Measurements from ENCODE around the gene DYNAP.

DYNAP gene

DNA sequence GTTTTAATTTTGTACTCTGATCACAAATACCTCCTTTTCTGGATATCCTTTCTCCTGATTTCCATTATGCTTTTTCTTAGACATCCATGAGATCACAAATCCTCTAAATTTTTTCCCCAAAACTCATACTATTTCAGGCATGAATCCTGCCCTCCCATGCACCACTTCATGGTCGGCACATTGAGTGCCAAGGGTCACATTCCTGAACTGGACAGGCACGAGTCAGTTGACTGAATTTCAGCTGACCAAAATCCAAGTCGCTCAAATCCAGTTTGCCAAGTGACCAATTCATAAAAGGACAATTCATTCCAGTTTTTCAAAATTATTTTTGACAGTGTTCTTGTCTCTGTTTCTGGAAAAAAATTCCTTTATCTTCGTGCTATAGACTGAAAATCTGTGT, 22.1 kb downstream of the DYNAP start:
- TF ChIP-seq YY1 (IDR thresholded peaks at IDR 0.05; ENCODE audit: low read depth) (no peak), TAF1 (IDR thresholded peaks at IDR 0.05; ENCODE audit: low read depth) (no peak), NFIC (IDR thresholded peaks at IDR 0.05) (no peak), TEAD4 (IDR thresholded peaks at IDR 0.05) (no peak), FOXM1 (IDR thresholded peaks at IDR 0.05; ENCODE audit: borderline replicate concordance, low read depth) (no peak), TCF12 (IDR thresholded peaks at IDR 0.05; ENCODE audit: low read depth) (no peak), ZBTB7A (IDR thresholded peaks at IDR 0.05; ENCODE audit: low read depth) (no peak), RAD21 (IDR thresholded peaks at IDR 0.05; ENCODE audit: low read depth) (no peak), EP300 (IDR thresholded peaks at IDR 0.05; ENCODE audit: borderline replicate concordance) (no peak), CREB1 (IDR thresholded peaks at IDR 0.05; ENCODE audit: low read depth) (no peak), CEBPB (IDR thresholded peaks at IDR 0.05) (no peak)
- TF ChIP-seq, protein P1, sequence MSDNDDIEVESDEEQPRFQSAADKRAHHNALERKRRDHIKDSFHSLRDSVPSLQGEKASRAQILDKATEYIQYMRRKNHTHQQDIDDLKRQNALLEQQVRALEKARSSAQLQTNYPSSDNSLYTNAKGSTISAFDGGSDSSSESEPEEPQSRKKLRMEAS (IDR thresholded peaks at IDR 0.05) = no peak
- TF ChIP-seq, protein P2, sequence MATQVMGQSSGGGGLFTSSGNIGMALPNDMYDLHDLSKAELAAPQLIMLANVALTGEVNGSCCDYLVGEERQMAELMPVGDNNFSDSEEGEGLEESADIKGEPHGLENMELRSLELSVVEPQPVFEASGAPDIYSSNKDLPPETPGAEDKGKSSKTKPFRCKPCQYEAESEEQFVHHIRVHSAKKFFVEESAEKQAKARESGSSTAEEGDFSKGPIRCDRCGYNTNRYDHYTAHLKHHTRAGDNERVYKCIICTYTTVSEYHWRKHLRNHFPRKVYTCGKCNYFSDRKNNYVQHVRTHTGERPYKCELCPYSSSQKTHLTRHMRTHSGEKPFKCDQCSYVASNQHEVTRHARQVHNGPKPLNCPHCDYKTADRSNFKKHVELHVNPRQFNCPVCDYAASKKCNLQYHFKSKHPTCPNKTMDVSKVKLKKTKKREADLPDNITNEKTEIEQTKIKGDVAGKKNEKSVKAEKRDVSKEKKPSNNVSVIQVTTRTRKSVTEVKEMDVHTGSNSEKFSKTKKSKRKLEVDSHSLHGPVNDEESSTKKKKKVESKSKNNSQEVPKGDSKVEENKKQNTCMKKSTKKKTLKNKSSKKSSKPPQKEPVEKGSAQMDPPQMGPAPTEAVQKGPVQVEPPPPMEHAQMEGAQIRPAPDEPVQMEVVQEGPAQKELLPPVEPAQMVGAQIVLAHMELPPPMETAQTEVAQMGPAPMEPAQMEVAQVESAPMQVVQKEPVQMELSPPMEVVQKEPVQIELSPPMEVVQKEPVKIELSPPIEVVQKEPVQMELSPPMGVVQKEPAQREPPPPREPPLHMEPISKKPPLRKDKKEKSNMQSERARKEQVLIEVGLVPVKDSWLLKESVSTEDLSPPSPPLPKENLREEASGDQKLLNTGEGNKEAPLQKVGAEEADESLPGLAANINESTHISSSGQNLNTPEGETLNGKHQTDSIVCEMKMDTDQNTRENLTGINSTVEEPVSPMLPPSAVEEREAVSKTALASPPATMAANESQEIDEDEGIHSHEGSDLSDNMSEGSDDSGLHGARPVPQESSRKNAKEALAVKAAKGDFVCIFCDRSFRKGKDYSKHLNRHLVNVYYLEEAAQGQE (IDR thresholded peaks at IDR 0.05; ENCODE audit: low read depth) = no peak
- TF ChIP-seq, protein P3, sequence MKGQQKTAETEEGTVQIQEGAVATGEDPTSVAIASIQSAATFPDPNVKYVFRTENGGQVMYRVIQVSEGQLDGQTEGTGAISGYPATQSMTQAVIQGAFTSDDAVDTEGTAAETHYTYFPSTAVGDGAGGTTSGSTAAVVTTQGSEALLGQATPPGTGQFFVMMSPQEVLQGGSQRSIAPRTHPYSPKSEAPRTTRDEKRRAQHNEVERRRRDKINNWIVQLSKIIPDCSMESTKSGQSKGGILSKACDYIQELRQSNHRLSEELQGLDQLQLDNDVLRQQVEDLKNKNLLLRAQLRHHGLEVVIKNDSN (IDR thresholded peaks at IDR 0.05) = no peak

DNA sequence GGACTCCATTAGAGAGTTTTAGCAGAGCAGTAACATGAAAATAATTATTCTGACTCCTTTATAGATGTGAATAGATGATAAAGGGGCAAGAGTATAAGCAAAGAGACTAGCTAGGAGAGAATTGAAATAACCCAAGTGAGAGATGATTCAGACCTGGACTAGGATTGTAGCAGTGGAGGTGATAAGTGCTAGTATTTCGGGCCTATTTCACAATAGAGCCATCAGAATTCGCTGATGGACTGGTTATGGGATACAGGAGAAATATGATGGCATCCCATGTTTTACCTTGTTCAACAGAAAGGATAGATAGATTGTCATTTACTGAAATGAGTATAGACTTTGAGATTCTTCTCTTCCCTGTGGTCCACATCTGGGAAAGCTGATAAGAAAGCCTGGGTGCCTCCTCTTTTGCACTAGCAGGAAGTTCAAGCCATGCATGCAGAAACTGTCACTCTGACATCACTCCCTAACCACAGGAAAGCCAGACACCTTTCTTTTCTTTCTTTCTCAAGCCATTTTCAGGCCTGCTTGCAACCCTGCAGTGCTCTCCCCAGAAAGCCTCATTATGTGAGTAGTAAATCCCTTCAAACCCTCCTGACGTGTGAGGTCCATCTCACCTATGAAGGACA, 25.3 kb downstream of the DYNAP start:
- no peak for TF ChIP-seq ZBTB7A (IDR thresholded peaks at IDR 0.05; ENCODE audit: low read depth)
- no peak for TF ChIP-seq TAF1 (IDR thresholded peaks at IDR 0.05; ENCODE audit: low read depth)
- TF ChIP-seq TCF12 (IDR thresholded peaks at IDR 0.05; ENCODE audit: low read depth) = no peak

DNA sequence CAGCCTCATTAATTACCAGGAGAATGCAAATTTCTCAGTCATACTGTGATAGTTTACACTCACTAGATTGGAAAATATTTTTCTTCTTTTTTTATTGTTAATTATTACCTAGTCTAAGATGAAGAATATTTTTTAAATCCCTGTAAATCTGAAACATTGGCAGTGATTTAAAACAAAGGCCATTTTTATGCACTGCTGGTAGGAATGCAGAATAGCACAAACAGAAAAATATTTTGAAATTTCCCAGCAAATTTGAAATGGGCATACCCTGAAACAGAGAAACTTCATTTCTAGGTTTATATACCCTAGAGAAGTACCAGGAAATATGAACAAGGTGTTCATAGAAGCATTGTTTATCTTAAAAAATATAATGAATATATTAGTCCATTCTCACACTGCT, 31.0 kb downstream of the DYNAP start:
- TF ChIP-seq, protein P2 (IDR thresholded peaks at IDR 0.05; ENCODE audit: low read depth) = no peak
- TF ChIP-seq RAD21 (IDR thresholded peaks at IDR 0.05; ENCODE audit: low read depth) (no peak), EGR1 (IDR thresholded peaks at IDR 0.05) (no peak)

DNA sequence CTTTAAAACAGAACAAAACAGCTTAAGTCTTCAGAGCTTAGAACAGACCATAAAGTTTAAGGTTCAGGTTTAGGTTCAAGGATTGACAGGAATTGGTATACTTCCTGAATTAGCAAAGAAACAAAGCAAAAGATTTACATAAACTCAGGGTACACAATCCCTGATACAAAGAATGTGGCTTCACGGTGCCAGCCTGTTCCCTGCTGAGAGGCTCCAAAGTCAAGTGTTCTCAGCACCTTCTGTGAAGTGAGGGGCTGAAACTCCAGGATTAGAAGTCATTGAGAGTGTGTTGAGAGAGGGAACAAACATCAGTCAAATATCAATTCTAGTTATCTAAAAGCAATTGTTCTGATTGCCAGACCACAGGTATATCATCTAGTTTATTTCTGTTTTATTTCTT, 35.7 kb downstream of the DYNAP start:
- TF ChIP-seq RAD21 (IDR thresholded peaks at IDR 0.05; ENCODE audit: low read depth) (no peak), ZBTB7A (IDR thresholded peaks at IDR 0.05; ENCODE audit: low read depth) (no peak), NFIC (IDR thresholded peaks at IDR 0.05) (no peak)

DNA sequence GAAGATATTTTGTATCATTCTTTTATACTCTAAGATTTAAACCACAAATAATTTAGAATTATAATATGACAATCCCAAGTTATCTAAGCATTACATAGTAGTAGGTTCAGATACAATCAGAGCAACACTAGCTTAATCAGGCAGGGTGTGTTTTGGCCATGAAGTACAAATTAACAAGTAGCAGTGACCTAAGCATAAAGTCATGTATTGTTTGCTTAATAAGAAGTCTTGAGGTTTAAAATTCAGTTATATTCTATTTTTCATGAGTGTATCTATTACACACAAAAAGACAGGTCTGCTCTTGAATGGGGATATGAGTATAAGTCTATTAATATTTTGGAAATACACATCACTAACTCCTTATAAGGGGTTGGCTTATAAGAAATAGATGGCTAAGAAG, 39.9 kb downstream of the DYNAP start:
- TF ChIP-seq ZBTB7A (IDR thresholded peaks at IDR 0.05; ENCODE audit: low read depth) (no peak), EGR1 (IDR thresholded peaks at IDR 0.05) (no peak), YY1 (IDR thresholded peaks at IDR 0.05; ENCODE audit: low read depth) (no peak), EP300 (IDR thresholded peaks at IDR 0.05; ENCODE audit: borderline replicate concordance) (no peak), CEBPB (IDR thresholded peaks at IDR 0.05) (no peak), RAD21 (IDR thresholded peaks at IDR 0.05; ENCODE audit: low read depth) (no peak), CREB1 (IDR thresholded peaks at IDR 0.05; ENCODE audit: low read depth) (no peak), TAF1 (IDR thresholded peaks at IDR 0.05; ENCODE audit: low read depth) (no peak), NFIC (IDR thresholded peaks at IDR 0.05) (no peak), TCF12 (IDR thresholded peaks at IDR 0.05; ENCODE audit: low read depth) (no peak), FOXM1 (IDR thresholded peaks at IDR 0.05; ENCODE audit: borderline replicate concordance, low read depth) (no peak), TEAD4 (IDR thresholded peaks at IDR 0.05) (no peak)
- TF ChIP-seq, protein P3 (IDR thresholded peaks at IDR 0.05) = no peak
- TF ChIP-seq, protein P2 (IDR thresholded peaks at IDR 0.05; ENCODE audit: low read depth) = no peak
- TF ChIP-seq, protein P1 (IDR thresholded peaks at IDR 0.05) = no peak
